Spleen (tissue), 11 donors: Measurements from ENCODE around the gene SLC35G3. TPM values are rescaled to one million over a fixed set of nuclear protein-coding genes. Genes with fewer than 3 reads are reported as not detected.

Experiments used
- DNase-seq: peaks from one replicate; pipeline ENCODE4 v3.0.0-alpha.2; 2020
- H3K27ac ChIP-seq, 8 donors: fragments of 200-600 bp; sonication (generic) in 7 of 8; 1 replicate in 4 of 8; 2 replicates in 4 of 8; pipeline versions ENCODE4 v1.5.0 to v1.8.0; 2016 to 2021; ENCODE audit warnings: inconsistent platforms in 4 of 8, mild to moderate bottlenecking in 4 of 8, moderate library complexity in 1 of 8
- H3K27me3 ChIP-seq, 7 donors: fragments of 200-600 bp; sonication (generic) in 6 of 7; replicated peaks in 1 of 7; 1 replicate in 4 of 7; 2 replicates in 3 of 7; pipeline versions ENCODE4 v1.5.0 to v1.8.0; 2016 to 2021; ENCODE audit warnings: inconsistent platforms in 3 of 7, mild to moderate bottlenecking in 1 of 7
- H3K36me3 ChIP-seq, 6 donors: fragments of 200-600 bp; sonication (generic) in 5 of 6; 1 replicate in 4 of 6; 2 replicates in 2 of 6; pipeline versions ENCODE4 v1.5.0 to v1.8.0; 2016 to 2021; ENCODE audit warnings: inconsistent platforms in 2 of 6
- H3K4me1 ChIP-seq, 6 donors: fragments of 200-600 bp; sonication (generic) in 5 of 6; 1 replicate in 3 of 6; 2 replicates in 3 of 6; pipeline versions ENCODE4 v1.5.0 to v1.8.0; 2016 to 2021; ENCODE audit warnings: inconsistent platforms in 3 of 6
- H3K4me3 ChIP-seq, 8 donors: fragments of 200-600 bp; sonication (generic) in 7 of 8; 1 replicate in 4 of 8; 2 replicates in 4 of 8; pipeline versions ENCODE4 v1.5.0 to v1.8.0; 2016 to 2021; ENCODE audit warnings: inconsistent platforms in 4 of 8, mild to moderate bottlenecking in 4 of 8, moderate library complexity in 2 of 8
- H3K9me3 ChIP-seq, 8 donors: fragments of 200-600 bp; sonication (generic) in 7 of 8; 1 replicate in 4 of 8; 2 replicates in 4 of 8; pipeline versions ENCODE4 v1.5.0 to v1.8.0; 2016 to 2021; ENCODE audit warnings: inconsistent platforms in 4 of 8
- POLR2A ChIP-seq, 3 donors: fragments of 450-650 bp; IDR thresholded peaks; one replicate each; pipeline ENCODE4 v1.5.1; 2017; ENCODE audit warnings: antibody characterized with exemption in 3 of 3, mild to moderate bottlenecking in 1 of 3
- POLR2AphosphoS5 ChIP-seq, 3 donors: sonication (generic); formaldehyde crosslinking; IDR thresholded peaks; one replicate each; pipeline ENCODE4 v1.5.1; 2017; ENCODE audit warnings: antibody characterized with exemption in 3 of 3
- WGBS, 5 donors: extraction: QIAGEN DNeasy Blood & Tissue Kit in 3 of 5; methylation state at CpG; one replicate each; pipeline versions ENCODE4 v1.1.5 to v1.1.7; 2013 to 2018; 5-methylcytosine and 5-hydroxymethylcytosine counted together
- intact Hi-C: fragments of 100-400 bp; cut with DNase I; formaldehyde crosslinking; loops from one replicate; pipeline ENCODE4 v1.15.0; 2023; ENCODE audit warnings: low total_unique reads
- polyA plus RNA-seq, 3 donors: library from polyadenylated mRNA; stranded (reverse); fragments of 200-250 nt; gene quantifications; one replicate each; pipeline ENCODE4 v1.2.1, GENCODE V29; 2013
- total RNA-seq, 7 donors: library from RNA; depleted of rRNA in 3 of 7; stranded (reverse); fragments of >200 nt in 3 of 7; fragmentation: NEBNext Ultra II Directional in 4 of 7; extraction: Animal tissue kit (Norgen Biotek cat#: 25700) in 4 of 7; gene quantifications; one replicate each; pipeline versions ENCODE4 v1.1.0 to v1.2.1, GENCODE V29; 2016 to 2021
- TF ChIP-seq, protein P1 (sequence below), 11 experiments: fragments of 200-600 bp in 7 of 11; fragments of 450-650 bp in 4 of 11; sonication (generic) in 4 of 11; IDR thresholded peaks in 8 of 11; conservative IDR thresholded peaks in 3 of 11; 1 replicate in 7 of 11; 2 replicates in 4 of 11; pipeline versions ENCODE4 v1.4.0 to v1.8.0; 2016 to 2021; ENCODE audit warnings: antibody characterized with exemption in 11 of 11, inconsistent platforms in 4 of 11, mild to moderate bottlenecking in 1 of 11
- donor health status: healthy with polysubstance abuse.
- donor health status: DM: no; HTN: no; CAD: no; lungs with moderate emphysema.
- donor health status: DM: no; HTN: no; CAD: no.
- donor health status: Bipolar disorder and iron deficiency.
- donor health status: healthy.
- donor health status: DM: no; HTN: no; CAD: no.
- donor health status: DM: yes; HTN: yes; CAD: no.

The SLC35G3 gene
- total and polyA plus RNA-seq, 10 donors: 0.04 TPM; not detected in 9

DNA sequence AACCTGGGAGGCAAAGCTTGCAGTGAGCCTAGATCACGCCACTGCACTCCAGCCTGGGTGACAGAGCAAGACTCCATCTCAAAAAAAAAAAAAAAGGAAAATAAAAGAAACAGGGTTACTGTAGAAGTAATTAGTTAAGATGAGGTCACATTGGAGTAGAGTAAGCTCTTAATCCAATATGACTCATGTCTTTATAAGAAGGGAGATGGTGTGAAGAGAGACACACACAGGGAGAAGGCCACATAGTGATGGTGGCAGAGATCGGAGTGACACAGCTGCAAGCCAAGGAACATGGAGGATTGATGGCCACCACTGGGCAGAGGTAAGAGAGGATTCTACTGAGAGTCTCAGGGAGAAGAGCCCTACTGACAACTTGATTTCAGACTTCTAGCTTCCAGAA, 33.4 kb upstream of the SLC35G3 start:
- 93 to 100% (median 95%) methylated on average over 2 of the region's 2 CpGs for WGBS, 5 donors
- Histone ChIP-seq H3K27ac (no peak overlapping the region), H3K4me1 (peaks cover 0 to 19% (median 6%) of the 10 kb centered on the region in 6 donors), H3K36me3 (no peaks in the 10 kb centered on the region), H3K4me3 (no peak overlapping the region), H3K9me3 (peaks cover 0 to 4% (median 2%) of the 10 kb centered on the region in 8 donors), H3K27me3 (no peaks in the 10 kb centered on the region)
- TF ChIP-seq POLR2A (IDR thresholded peaks at IDR 0.05): no peak
- TF ChIP-seq, protein P1, sequence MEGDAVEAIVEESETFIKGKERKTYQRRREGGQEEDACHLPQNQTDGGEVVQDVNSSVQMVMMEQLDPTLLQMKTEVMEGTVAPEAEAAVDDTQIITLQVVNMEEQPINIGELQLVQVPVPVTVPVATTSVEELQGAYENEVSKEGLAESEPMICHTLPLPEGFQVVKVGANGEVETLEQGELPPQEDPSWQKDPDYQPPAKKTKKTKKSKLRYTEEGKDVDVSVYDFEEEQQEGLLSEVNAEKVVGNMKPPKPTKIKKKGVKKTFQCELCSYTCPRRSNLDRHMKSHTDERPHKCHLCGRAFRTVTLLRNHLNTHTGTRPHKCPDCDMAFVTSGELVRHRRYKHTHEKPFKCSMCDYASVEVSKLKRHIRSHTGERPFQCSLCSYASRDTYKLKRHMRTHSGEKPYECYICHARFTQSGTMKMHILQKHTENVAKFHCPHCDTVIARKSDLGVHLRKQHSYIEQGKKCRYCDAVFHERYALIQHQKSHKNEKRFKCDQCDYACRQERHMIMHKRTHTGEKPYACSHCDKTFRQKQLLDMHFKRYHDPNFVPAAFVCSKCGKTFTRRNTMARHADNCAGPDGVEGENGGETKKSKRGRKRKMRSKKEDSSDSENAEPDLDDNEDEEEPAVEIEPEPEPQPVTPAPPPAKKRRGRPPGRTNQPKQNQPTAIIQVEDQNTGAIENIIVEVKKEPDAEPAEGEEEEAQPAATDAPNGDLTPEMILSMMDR (IDR thresholded peaks at IDR 0.05 in 8 of 11, conservative IDR thresholded peaks at IDR 0.05 in 3 of 11): no peak
- no peak for TF ChIP-seq POLR2AphosphoS5 (IDR thresholded peaks at IDR 0.05)
- no peak for DNase-seq
- intact Hi-C loops: no loop called here

- intact Hi-C loops: no loop called here
- no peak for TF ChIP-seq POLR2AphosphoS5 (IDR thresholded peaks at IDR 0.05)
- TF ChIP-seq POLR2A (IDR thresholded peaks at IDR 0.05): no peak
- TF ChIP-seq, protein P1 (IDR thresholded peaks at IDR 0.05 in 8 of 11, conservative IDR thresholded peaks at IDR 0.05 in 3 of 11): no peak
- 41 to 62% (median 53%) methylated on average over 1 of the region's 1 CpG for WGBS, 5 donors
These were observed 30.2 kb upstream of the SLC35G3 start for GRCh38 chr17:35224436-35224835.

GRCh38 chr17:35222452-35222851, 28.3 kb upstream of the SLC35G3 start:
- no peaks in the 10 kb centered on the region for H3K27me3 ChIP-seq
- DNase-seq: no peak
- intact Hi-C loops: no loop called here
- peaks cover 0 to 10% (median 6%) of the 10 kb centered on the region in 8 donors for H3K9me3 ChIP-seq
- no peaks in the 10 kb centered on the region for H3K36me3 ChIP-seq
- TF ChIP-seq, protein P1 (IDR thresholded peaks at IDR 0.05 in 8 of 11, conservative IDR thresholded peaks at IDR 0.05 in 3 of 11): no peak
- TF ChIP-seq POLR2A (IDR thresholded peaks at IDR 0.05) (no peak), POLR2AphosphoS5 (IDR thresholded peaks at IDR 0.05) (no peak)
- 96 to 100% (median 98%) methylated on average over 2 of the region's 2 CpGs for WGBS, 5 donors
- H3K4me1 ChIP-seq: peaks cover 8 to 35% (median 18%) of the 10 kb centered on the region in 6 donors
- no peak overlapping the region for H3K27ac ChIP-seq
- H3K4me3 ChIP-seq: no peak overlapping the region

More at GRCh38 chr17:35224436-35224835, 30.2 kb upstream of the SLC35G3 start:
- H3K27ac ChIP-seq: peak overlapping the region in 3 of 8 donors; percentile 9 to 66 (median 17)
- no peaks in the 10 kb centered on the region for H3K27me3 ChIP-seq
- peaks cover 4 to 17% (median 7%) of the 10 kb centered on the region in 6 donors for H3K4me1 ChIP-seq
- H3K4me3 ChIP-seq: no peak overlapping the region
- H3K9me3 ChIP-seq: peaks cover 0 to 10% (median 6%) of the 10 kb centered on the region in 8 donors
- DNase-seq: no peak
- H3K36me3 ChIP-seq: no peaks in the 10 kb centered on the region

GRCh38 chr17:35218915-35219314, 24.7 kb upstream of the SLC35G3 start:
- intact Hi-C loops: no loop called here
- WGBS, 5 donors: 30 to 35% (median 35%) methylated on average over 2 of the region's 2 CpGs
- H3K4me3 ChIP-seq: no peak overlapping the region
- peak overlapping the region; percentile 37 to 90 (median 78) for H3K27ac ChIP-seq
- no peaks in the 10 kb centered on the region for H3K27me3 ChIP-seq
- TF ChIP-seq POLR2A (IDR thresholded peaks at IDR 0.05): no peak
- TF ChIP-seq POLR2AphosphoS5 (IDR thresholded peaks at IDR 0.05): no peak
- TF ChIP-seq, protein P1 (IDR thresholded peaks at IDR 0.05 in 8 of 11, conservative IDR thresholded peaks at IDR 0.05 in 3 of 11): no peak
- DNase-seq: no peak
- H3K36me3 ChIP-seq: no peaks in the 10 kb centered on the region
- peaks cover 24 to 63% (median 41%) of the 10 kb centered on the region in 6 donors for H3K4me1 ChIP-seq
- peaks cover 0 to 10% (median 6%) of the 10 kb centered on the region in 8 donors for H3K9me3 ChIP-seq
